HUES48 (cell line): ENCODE data around the gene GNAS.

Experiments
- H3K27ac ChIP-seq: one replicate; pipeline ENCODE4 v1.7.0; 2013; ENCODE audit warnings: low read depth, low read length, inconsistent platforms
- H3K27me3 ChIP-seq: 2 replicates; pipeline ENCODE4 v1.6.1; 2013; ENCODE audit warnings: mild to moderate bottlenecking, low read length; ENCODE audit not compliant: control insufficient read depth, insufficient read depth
- H3K36me3 ChIP-seq: 2 replicates; pipeline ENCODE4 v1.6.1; 2013; ENCODE audit warnings: low read length; ENCODE audit not compliant: control insufficient read depth, insufficient read depth
- H3K4me1 ChIP-seq: 2 replicates; pipeline ENCODE4 v1.6.1; 2013; ENCODE audit warnings: mild to moderate bottlenecking, low read length; ENCODE audit not compliant: control insufficient read depth, insufficient read depth
- H3K4me3 ChIP-seq: 2 replicates; pipeline ENCODE4 v1.5.1; 2013; ENCODE audit warnings: mild to moderate bottlenecking, low read depth, low read length
- H3K9ac ChIP-seq: 2 replicates; pipeline ENCODE4 v1.6.1; 2013; ENCODE audit warnings: mild to moderate bottlenecking, low read depth, low read length, moderate library complexity
- H3K9me3 ChIP-seq: 2 replicates; pipeline ENCODE4 v1.6.1; 2013; ENCODE audit warnings: low read length; ENCODE audit not compliant: control insufficient read depth, insufficient read depth

Gene GNAS

GRCh38 chr20:58841539-58842264 lies 10.8 kb upstream of the GNAS start:
- Histone ChIP-seq H3K36me3 (peaks cover 56% of the 10 kb centered on the region), H3K4me3 (peak overlapping the region; percentile 54), H3K27ac (peak overlapping the region; percentile 52), H3K4me1 (peaks cover 50% of the 10 kb centered on the region), H3K27me3 (peaks cover 19% of the 10 kb centered on the region), H3K9ac (peak overlapping the region; percentile 63), H3K9me3 (no peaks in the 10 kb centered on the region)

- H3K27ac ChIP-seq = peak overlapping the region; percentile 81
- H3K9ac ChIP-seq = peak overlapping the region; percentile 63
- H3K27me3 ChIP-seq = peaks cover 19% of the 10 kb centered on the region
- peaks cover 55% of the 10 kb centered on the region for H3K36me3 ChIP-seq
- peak overlapping the region; percentile 54 for H3K4me3 ChIP-seq
- H3K9me3 ChIP-seq = no peaks in the 10 kb centered on the region
- H3K4me1 ChIP-seq = peaks cover 56% of the 10 kb centered on the region
Measured at GRCh38 chr20:58842276-58842675, 10.2 kb upstream of the GNAS start.

- Histone ChIP-seq H3K36me3 (peaks cover 55% of the 10 kb centered on the region), H3K4me3 (peak overlapping the region; percentile 54), H3K9ac (peak overlapping the region; percentile 63; the same call in 1 of the 2 replicates), H3K4me1 (peaks cover 63% of the 10 kb centered on the region), H3K27me3 (peaks cover 19% of the 10 kb centered on the region), H3K9me3 (no peaks in the 10 kb centered on the region), H3K27ac (peak overlapping the region; percentile 81)
Measured at GRCh38 chr20:58843128-58843556, 9.4 kb upstream of the GNAS start.

- Histone ChIP-seq H3K4me3 (no peak overlapping the region), H3K9ac (no peak overlapping the region), H3K9me3 (no peaks in the 10 kb centered on the region), H3K27ac (no peak overlapping the region), H3K36me3 (peaks cover 59% of the 10 kb centered on the region), H3K27me3 (peaks cover 8% of the 10 kb centered on the region), H3K4me1 (peaks cover 63% of the 10 kb centered on the region)
Measured at GRCh38 chr20:58845706-58846105, 6.8 kb upstream of the GNAS start.

GRCh38 chr20:58847463-58847862 lies 5.1 kb upstream of the GNAS start:
- no peak overlapping the region for H3K9ac ChIP-seq
- H3K4me3 ChIP-seq = no peak overlapping the region
- no peaks in the 10 kb centered on the region for H3K9me3 ChIP-seq
- peaks cover 13% of the 10 kb centered on the region for H3K27me3 ChIP-seq
- H3K27ac ChIP-seq = no peak overlapping the region
- peaks cover 43% of the 10 kb centered on the region for H3K36me3 ChIP-seq
- H3K4me1 ChIP-seq = peaks cover 71% of the 10 kb centered on the region

- peak within 1 kb of the TSS; percentile 52 for H3K27ac ChIP-seq
- H3K9ac ChIP-seq = peak within 1 kb of the TSS; percentile 84
- H3K4me1 ChIP-seq = peaks cover 45% of the 10 kb centered on the region
- H3K27me3 ChIP-seq = peaks cover 43% of the 10 kb centered on the region
- H3K4me3 ChIP-seq = peak within 1 kb of the TSS; percentile 74
- H3K9me3 ChIP-seq = no peaks in the 10 kb centered on the region
- H3K36me3 ChIP-seq = peaks cover 31% of the 10 kb centered on the region
Measured at GRCh38 chr20:58850693-58851174, 1.8 kb upstream of the GNAS start, which contains the start of gene GNAS-AS1. GNAS-AS1 (minus strand) TSS chr20:58850902.

- peaks cover 44% of the 10 kb centered on the region for H3K4me1 ChIP-seq
- no peaks in the 10 kb centered on the region for H3K9me3 ChIP-seq
- peak overlapping the region; percentile 74 for H3K4me3 ChIP-seq
- no peak overlapping the region for H3K27ac ChIP-seq
- peak overlapping the region; percentile 37 for H3K9ac ChIP-seq
- H3K36me3 ChIP-seq = peaks cover 27% of the 10 kb centered on the region
- H3K27me3 ChIP-seq = peaks cover 49% of the 10 kb centered on the region
Measured at GRCh38 chr20:58851221-58851968, 1.1 kb upstream of the GNAS start.

GRCh38 chr20:58851969-58852458 lies 502 bp upstream of the GNAS start:
- Histone ChIP-seq H3K27ac (peak overlapping the region; percentile 74), H3K36me3 (peaks cover 22% of the 10 kb centered on the region), H3K4me3 (peak overlapping the region; percentile 74), H3K4me1 (peaks cover 40% of the 10 kb centered on the region), H3K9me3 (no peaks in the 10 kb centered on the region), H3K9ac (peak overlapping the region; percentile 37), H3K27me3 (peaks cover 56% of the 10 kb centered on the region)

GRCh38 chr20:58853466-58853865 lies 950 bp downstream of the GNAS start:
- no peaks in the 10 kb centered on the region for H3K9me3 ChIP-seq
- H3K4me3 ChIP-seq = no peak overlapping the region
- peaks cover 28% of the 10 kb centered on the region for H3K4me1 ChIP-seq
- H3K27me3 ChIP-seq = peaks cover 67% of the 10 kb centered on the region
- no peak overlapping the region for H3K9ac ChIP-seq
- H3K36me3 ChIP-seq = peaks cover 7% of the 10 kb centered on the region
- H3K27ac ChIP-seq = no peak overlapping the region

- Histone ChIP-seq H3K27me3 (peaks cover 67% of the 10 kb centered on the region), H3K4me1 (peaks cover 25% of the 10 kb centered on the region), H3K9ac (no peak overlapping the region), H3K4me3 (peak overlapping the region; percentile 43), H3K36me3 (peaks cover under 1% of the 10 kb centered on the region; the same call in 1 of the 2 replicates), H3K27ac (no peak overlapping the region), H3K9me3 (no peaks in the 10 kb centered on the region)
Measured at GRCh38 chr20:58853976-58854637, 1.6 kb downstream of the GNAS start.
